ENCODE measurements around the gene SKAP2.
"Not testable (repeated sequence)": the region's sequence is repeated elsewhere in the genome, so short reads cannot be mapped to it uniquely, and the experiment has no call there.

The SKAP2 gene

DNA sequence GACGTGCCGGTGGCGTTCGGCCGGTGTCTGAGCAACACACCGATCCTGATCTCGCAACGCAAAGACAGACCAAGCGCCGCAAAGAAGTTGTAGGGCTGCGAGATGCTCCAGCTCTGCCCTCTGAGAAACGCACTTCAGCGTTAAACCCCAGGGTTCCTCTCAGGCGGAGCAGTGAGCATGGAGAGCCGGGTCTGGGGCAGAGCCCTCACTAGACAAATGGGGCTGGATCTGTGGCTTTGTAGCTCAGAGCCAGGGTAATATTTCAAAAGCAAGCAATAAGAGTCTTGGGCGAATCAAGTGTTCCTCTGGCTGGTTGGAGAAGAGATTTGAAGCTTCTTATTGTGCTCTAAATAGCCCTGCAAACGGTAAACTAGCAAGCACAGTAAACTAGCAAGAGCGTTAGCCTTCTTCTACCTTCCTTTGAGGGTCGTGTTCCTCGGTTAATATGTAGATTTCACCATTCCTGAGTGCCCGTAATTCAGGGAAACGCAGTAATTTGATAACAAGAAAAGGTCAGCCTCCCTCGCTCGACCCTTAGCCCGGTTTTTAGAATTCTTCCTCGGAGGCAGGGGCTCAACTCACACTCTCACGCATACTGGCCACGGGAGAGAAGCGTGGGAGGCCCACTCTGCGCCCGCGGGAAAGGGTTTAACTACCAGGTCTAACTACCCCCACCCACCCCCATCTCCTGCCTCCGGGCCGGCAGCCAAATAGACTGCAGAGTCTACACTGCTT, 6.7 kb downstream of the SKAP2 start:
- H3K4me3 ChIP-seq (ENCODE audit: low read depth, low read length) = no peak overlapping the region

- H3K4me3 ChIP-seq (ENCODE audit: low read depth, low read length) = no peak overlapping the region
These were observed 7.3 kb downstream of the SKAP2 start for GRCh38 chr7:26857170-26857505.

DNA sequence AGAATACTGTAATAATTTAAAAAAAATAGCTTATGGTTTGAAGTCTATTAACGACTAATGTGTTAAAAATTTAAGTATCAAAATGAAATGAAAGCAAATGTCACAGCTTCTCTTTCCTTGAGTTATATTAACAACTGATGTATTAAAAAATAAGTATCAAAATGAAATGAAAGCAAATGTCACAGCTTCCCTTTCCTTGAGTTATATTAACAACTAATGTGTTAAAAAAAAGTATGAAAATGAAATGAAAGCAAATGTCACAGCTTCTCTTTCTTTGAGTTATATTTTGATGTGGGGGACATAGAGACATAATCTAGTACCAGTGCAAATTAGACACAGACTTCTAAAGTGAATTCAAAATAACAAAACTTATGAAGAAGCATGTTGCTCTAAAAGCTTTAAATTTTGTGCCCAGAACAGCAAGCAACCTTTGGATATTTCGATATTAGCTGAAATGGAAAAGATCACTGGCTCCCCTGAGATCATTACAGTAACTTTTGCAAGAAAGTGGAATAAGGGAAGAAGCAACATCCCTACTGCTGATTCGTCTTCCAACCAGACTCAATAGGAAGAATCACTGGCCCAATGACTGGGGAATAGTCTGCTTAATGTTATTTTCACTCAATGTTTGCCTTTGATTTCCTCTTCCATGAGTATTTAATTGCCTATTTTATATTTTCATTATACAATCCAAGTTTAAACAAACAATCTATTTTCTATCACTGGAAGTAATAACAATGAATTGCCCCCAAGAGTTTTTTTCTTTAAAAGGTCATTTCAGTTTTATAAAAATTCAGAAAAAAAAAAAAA, 8.0 kb downstream of the SKAP2 start:
- H3K4me3 ChIP-seq (ENCODE audit: low read depth, low read length) = no peak overlapping the region

DNA sequence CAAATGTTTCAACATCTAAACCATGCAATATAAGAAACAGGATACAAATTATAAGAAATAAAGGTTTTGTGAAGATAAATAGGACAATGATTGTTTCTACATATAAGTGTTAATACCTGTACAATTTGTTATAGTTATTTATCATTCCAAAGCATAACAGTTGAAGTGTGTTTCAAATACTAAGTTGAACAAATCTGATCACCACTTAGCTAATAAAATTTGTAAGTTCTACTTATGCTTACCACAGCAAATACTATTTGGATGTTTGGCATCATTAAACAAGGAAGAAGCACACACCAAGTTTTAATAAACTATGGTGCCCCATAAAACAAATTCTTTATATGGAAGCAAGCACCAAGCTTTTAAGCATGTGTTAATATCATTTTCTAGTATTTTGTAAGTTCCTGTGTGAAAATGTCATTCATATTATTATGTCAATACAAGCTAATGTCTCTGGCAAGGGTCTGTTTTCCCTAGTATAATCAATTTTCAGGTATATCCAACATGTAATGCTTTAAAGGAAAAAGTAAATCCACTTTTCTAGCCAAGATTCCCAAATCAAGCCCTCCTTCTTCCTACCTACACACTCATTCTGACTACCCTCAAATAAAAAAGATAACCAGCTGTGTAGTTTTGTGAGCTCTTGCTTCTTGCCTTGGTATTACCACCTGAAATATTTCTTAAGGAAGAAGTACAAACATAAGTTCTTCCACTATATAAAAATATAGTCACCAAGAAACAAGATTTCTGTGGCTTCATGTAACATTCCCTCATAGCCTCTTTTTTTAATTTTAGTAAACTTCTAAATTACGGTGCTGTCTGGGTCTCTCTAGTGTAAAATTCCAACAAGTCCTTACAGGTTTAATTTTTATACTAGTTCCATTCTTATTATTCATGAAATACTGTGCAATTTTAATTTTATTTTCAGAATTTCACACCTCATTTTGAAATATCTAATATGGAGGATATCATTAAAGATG, 9.2 kb downstream of the SKAP2 start:
- no peak overlapping the region for H3K4me3 ChIP-seq (ENCODE audit: low read depth, low read length)

- no peak overlapping the region for H3K4me3 ChIP-seq (ENCODE audit: low read depth, low read length)
These were observed 10.5 kb downstream of the SKAP2 start for GRCh38 chr7:26853788-26854393.

DNA sequence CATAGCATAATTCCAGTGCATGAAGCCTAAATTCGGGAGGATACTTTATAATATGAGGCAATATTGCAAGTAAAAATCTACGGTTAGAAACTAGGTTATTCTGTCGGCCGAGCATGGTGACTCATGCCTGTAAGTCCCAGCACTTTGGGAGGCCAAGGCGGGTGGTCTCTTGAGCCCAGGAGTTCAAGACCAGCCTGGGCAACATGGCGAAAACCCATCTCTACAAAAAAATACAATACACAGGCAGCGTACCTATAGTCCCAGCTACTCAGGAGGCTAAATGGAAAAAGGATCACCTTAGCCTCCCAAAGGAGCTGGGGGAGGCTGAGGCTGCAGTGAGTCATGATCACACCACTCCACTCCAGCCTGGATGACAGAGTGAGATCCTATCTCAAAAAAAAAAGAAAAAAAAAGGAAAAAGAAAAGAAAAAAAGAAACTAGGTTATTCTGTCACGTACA, 14.2 kb downstream of the SKAP2 start:
- no peak overlapping the region for H3K4me3 ChIP-seq (ENCODE audit: low read depth, low read length)

DNA sequence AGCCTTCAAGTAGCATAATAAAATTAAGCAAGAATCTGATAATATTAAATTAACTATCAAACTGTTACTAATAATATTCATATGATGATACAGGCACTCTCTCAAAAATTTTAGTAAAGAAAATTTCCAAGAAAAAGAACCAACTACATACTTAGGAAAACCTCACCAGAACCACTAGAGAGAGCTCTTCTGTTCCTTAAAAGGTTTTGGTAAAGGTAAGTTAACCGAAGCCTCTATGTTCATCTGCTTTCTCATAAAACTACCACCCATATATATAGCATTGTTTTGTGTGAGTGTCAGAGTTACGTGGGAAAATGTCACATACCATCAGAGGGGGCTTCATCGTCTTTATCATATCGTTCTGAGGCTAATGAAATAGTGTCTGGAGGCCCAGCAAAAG, 20.7 kb downstream of the SKAP2 start:
- H3K4me3 ChIP-seq (ENCODE audit: low read depth, low read length) = no peak overlapping the region

DNA sequence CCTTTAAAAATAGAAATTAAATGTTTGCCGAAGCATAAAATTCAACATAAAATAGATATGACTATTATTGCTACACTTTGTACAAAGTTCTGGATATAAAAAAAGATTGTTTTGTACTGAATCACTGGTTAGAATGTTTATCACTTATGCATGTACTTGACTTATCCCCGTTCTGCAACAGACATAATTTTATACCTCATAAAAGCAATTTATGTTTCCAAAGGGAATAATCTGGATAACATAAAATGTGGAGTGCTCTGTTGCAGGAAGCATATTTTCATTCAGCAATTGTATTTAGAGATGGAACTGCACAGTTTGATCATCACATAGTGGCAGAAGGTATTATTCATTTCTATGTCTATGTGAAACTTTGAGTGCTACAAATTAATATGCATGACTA, 21.5 kb downstream of the SKAP2 start:
- no peak overlapping the region for H3K4me3 ChIP-seq (ENCODE audit: low read depth, low read length)

DNA sequence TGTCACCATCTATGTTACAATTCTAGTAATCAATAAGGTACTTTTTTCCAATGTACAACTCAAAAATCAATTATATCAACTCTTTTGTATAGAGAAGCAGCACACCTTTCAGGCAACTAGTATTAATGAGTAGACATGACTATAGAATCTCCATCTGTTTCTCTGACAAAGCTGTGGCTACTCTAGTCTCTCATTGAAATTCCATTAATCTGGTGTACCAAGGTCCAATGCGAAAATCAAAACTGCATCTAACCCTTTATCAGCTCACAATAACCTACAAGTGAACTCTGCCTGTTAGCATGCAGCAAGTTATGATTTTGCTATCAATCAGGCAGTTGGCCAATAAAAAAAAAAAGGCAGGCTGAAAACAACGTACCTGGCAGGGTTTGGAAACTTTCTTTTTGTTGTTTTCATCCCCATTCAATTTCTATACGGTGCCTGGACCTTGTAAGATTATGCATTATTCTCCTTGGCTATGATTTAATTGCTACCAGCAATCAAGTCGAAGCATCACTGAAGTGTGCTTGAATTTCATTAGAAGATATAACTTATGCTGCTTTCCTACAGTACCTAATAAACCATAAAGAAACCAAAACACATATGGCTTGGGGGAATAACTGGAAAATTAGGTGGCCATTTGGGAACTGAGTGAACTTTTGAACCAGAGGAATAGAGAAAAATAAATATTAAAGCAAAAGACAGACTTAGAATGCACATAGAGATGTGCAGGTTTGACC, 23.2 kb downstream of the SKAP2 start:
- H3K4me3 ChIP-seq (ENCODE audit: low read depth, low read length) = no peak overlapping the region

DNA sequence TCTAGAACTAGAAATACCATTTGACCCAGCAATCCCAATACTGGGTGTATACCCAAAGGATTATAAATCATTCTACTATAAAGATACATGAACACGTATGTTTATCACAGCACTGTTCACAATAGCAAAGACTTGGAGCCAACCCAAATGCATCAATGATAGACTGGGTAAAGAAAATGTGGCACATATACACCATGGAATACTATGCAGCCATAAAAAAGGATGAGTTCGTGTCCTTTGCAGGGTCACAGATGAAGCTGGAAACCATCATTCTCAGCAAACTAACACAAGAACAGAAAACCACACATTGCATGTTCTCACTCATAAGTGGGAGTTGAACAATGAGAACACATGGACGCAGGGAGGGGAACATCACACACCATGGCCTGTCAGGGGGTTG, 27.6 kb downstream of the SKAP2 start:
- not testable (repeated sequence) for H3K4me3 ChIP-seq (ENCODE audit: low read depth, low read length)

GRCh38 chr7:26815426-26815825, 49.0 kb downstream of the SKAP2 start:
- no peak overlapping the region for H3K4me3 ChIP-seq (ENCODE audit: low read depth, low read length)

- H3K4me3 ChIP-seq (ENCODE audit: low read depth, low read length) = no peak overlapping the region
These were observed 51.0 kb downstream of the SKAP2 start for GRCh38 chr7:26813432-26813831.

DNA sequence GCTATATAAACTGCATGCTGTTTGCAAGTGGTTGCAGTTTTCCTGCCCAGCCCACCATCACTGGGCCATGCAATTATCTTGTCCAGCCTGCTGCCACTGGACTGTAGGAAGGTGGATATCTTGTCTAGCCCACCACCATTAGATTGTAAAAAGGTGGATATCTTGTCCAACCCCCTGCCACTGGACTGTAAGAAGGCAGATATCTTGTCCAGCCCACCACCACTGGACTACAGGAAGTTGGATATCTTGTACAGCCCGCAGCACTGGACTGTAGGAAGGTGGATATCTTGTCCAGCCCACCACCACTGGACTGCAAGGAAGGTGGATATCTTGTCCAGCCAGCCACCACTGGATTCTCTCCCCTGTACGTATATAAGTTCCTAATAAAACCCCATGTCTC, 69.8 kb downstream of the SKAP2 start:
- no peak overlapping the region for H3K4me3 ChIP-seq (ENCODE audit: low read depth, low read length)

- no peak overlapping the region for H3K4me3 ChIP-seq (ENCODE audit: low read depth, low read length)
These were observed 71.8 kb downstream of the SKAP2 start for GRCh38 chr7:26792576-26792975.

GRCh38 chr7:26792006-26792405, 72.4 kb downstream of the SKAP2 start:
- H3K4me3 ChIP-seq (ENCODE audit: low read depth, low read length) = no peak overlapping the region

DNA sequence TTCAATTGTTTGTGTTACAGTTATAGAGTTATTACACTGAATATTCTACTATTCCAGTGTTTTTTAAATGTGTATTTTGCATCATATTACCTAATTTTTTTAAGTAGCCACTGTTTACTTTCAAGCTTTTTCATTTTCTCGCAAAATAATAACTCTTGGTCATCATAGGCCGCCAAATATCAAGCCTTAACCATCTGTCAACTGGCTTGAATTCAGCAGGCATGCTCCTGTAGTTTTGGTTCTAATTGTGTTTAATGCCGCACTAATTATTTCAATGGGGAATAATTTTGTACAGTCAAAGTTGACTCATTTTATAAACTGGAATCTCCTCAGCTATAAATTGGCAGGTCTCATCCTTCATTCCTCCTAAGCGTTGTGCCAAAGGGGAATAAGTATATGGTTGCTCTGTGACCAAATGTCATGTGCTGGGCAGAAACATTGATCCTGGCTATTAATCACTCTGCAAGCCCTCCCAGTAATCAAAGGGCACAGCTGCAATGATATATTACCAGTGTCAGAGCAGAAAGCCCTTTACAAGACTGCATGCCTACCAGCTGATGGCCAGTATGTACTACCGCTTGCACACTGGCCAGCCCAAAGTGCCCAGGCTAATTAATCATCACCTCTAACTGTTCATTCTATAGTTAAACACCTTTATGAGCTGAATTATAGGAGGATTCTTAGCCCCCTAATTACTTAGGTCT, 74.8 kb downstream of the SKAP2 start:
- H3K4me3 ChIP-seq (ENCODE audit: low read depth, low read length) = no peak overlapping the region

- H3K4me3 ChIP-seq (ENCODE audit: low read depth, low read length) = no peak overlapping the region
These were observed 76.7 kb downstream of the SKAP2 start for GRCh38 chr7:26787701-26788100.

GRCh38 chr7:26784118-26784517, 80.3 kb downstream of the SKAP2 start:
- H3K4me3 ChIP-seq (ENCODE audit: low read depth, low read length) = no peak overlapping the region

DNA sequence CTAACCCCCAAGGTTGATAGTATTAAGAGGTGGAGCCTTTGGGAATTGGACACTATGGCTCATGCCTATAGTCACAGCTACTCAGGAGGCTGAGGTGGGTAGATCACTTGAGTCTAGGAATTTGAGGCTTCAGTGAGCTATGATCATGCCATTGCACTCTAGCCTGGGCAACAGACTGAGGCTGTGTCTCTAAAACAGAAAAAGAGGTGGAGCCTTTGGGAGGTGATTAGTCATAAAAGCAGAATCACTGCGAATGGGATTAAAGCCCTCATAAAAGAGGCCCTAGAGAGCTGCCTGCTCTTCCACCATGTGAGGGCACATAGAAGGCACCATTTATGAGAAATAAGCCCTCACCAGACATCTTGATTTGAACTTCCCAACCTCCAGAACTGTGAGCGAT, 81.9 kb downstream of the SKAP2 start:
- no peak overlapping the region for H3K4me3 ChIP-seq (ENCODE audit: low read depth, low read length)

Measured in iPS-11a (cell line).